Panc1 (cell line): ENCODE measurements around the gene CALCR. TPM values are rescaled to one million over a fixed set of nuclear protein-coding genes. Genes with fewer than 3 reads are reported as not detected.

Experiments used
- ATAC-seq: fragments of 200-7000 bp; cut with Tn5 transposase; 2 replicates; pipeline ENCODE4 v1.9.1; 2020; ENCODE audit warnings: mild to moderate bottlenecking, moderate library complexity
- BruUV-seq: library from RNA; stranded (reverse); fragments of 400-500 nt; replicated peaks from 2 replicates; lab custom pipeline; 2021; lab: Mats Ljungman, UMichigan
- CTCF ChIA-PET: fragments of 300-600 bp; sonication (Branson Sonifier 250); formaldehyde crosslinking; loops from one replicate; lab custom pipeline; 2022; ENCODE audit warnings: antibody characterized with exemption; lab: Charles Lee
- POLR2A ChIA-PET: fragments of 300-600 bp; sonication (Branson Sonifier 250); formaldehyde crosslinking; loops from one replicate; lab custom pipeline; 2022; ENCODE audit warnings: antibody characterized with exemption; lab: Charles Lee
- DNase-seq: peaks from one replicate; pipeline ENCODE4 v3.0.0-alpha.2; 2010; ENCODE audit warnings: low read depth, low spot score
- H3K27ac ChIP-seq: 2 replicates; pipeline ENCODE4 v1.5.1; 2011; ENCODE audit warnings: mild to moderate bottlenecking, low read length, inconsistent platforms
- H3K27me3 ChIP-seq: fragments of 200-500 bp; sonication (Bioruptor generic); 2 replicates; pipeline ENCODE4 v1.6.0; 2014; ENCODE audit warnings: low read length, inconsistent platforms; ENCODE audit not compliant: control insufficient read depth, insufficient read depth
- H3K36me3 ChIP-seq: fragments of 200-500 bp; sonication (Bioruptor generic); 2 replicates; pipeline ENCODE4 v1.5.1; 2014; ENCODE audit warnings: inconsistent platforms, mild to moderate bottlenecking, low read length, moderate library complexity; ENCODE audit not compliant: control insufficient read depth, insufficient read depth
- H3K4me1 ChIP-seq: 2 replicates; pipeline ENCODE4 v1.5.1; 2011; ENCODE audit warnings: inconsistent platforms, mild to moderate bottlenecking, low read length, moderate library complexity; ENCODE audit not compliant: control insufficient read depth, insufficient read depth
- H3K4me3 ChIP-seq, 2 experiments: 2 replicates each; pipeline ENCODE4 v1.5.1; 2011 to 2012; ENCODE audit warnings: low read depth in 2 of 2, low read length in 2 of 2, mild to moderate bottlenecking in 2 of 2, inconsistent platforms in 1 of 2, moderate library complexity in 1 of 2
- H3K9me3 ChIP-seq: fragments of 200-500 bp; sonication (Bioruptor generic); 2 replicates; pipeline ENCODE4 v1.5.1; 2014; ENCODE audit warnings: low read depth, mild to moderate bottlenecking, inconsistent platforms, low read length, moderate library complexity; ENCODE audit not compliant: control insufficient read depth, insufficient read depth
- CTCF ChIP-seq: fragments of 450-650 bp; IDR thresholded peaks from 2 replicates; pipeline ENCODE4 v1.5.1; 2017; ENCODE audit warnings: mild to moderate bottlenecking
- POLR2AphosphoS5 ChIP-seq: IDR thresholded peaks from 2 replicates; pipeline ENCODE4 v1.6.1; 2012; ENCODE audit warnings: mild to moderate bottlenecking, low read depth, low read length, moderate library complexity
- SIN3A ChIP-seq: IDR thresholded peaks from 2 replicates; pipeline ENCODE4 v1.6.1; 2012; ENCODE audit warnings: low read depth, mild to moderate bottlenecking, low read length, moderate library complexity, borderline replicate concordance; ENCODE audit not compliant: insufficient read depth
- TCF7L2 ChIP-seq: IDR thresholded peaks from 2 replicates; pipeline ENCODE4 v1.6.1; 2011; ENCODE audit warnings: mild to moderate bottlenecking, low read depth, low read length, inconsistent platforms
- in situ Hi-C: cut with HindIII; loops from 2 replicates; pipeline ENCODE4 v1.10.0; 2016; ENCODE audit warnings: low sequenced_read_pairs, low pct_unique_long_range_greater_than_20kb
- intact Hi-C: fragments of 100-400 bp; cut with micrococcal nuclease; formaldehyde crosslinking; loops from one replicate; pipeline ENCODE4 v1.10.0; 2022; ENCODE audit not compliant: unreplicated experiment
- total RNA-seq: library from RNA; stranded (reverse); gene quantifications from one replicate; pipeline ENCODE4 v1.2.1, GENCODE V29; 2021; ENCODE audit not compliant: unreplicated experiment
- TF ChIP-seq, protein P1 (sequence below), 2 experiments: IDR thresholded peaks; 2 replicates each; pipeline ENCODE4 v1.6.1; 2011 to 2012; ENCODE audit warnings: low read depth in 2 of 2, control low read depth in 1 of 2, low read length in 1 of 2, mild to moderate bottlenecking in 1 of 2, moderate library complexity in 1 of 2; ENCODE audit not compliant: insufficient read depth in 1 of 2

The CALCR gene
- total RNA-seq, 1 experiment from 2014 or later, result 0.10 TPM

GRCh38 chr7:93453262-93453661 lies 121.3 kb downstream of the CALCR start:
- Histone ChIP-seq H3K4me1 (no peaks in the 10 kb centered on the region), H3K9me3 (no peaks in the 10 kb centered on the region), H3K27me3 (peaks cover 3% of the 10 kb centered on the region; the same call in 1 of the 2 replicates), H3K27ac (no peak overlapping the region), H3K4me3 (no peak overlapping the region), H3K36me3 (no peaks in the 10 kb centered on the region)
- ChIA-PET CTCF (no interaction called here), POLR2A (no interaction called here)
- in situ Hi-C loops, result no loop called here
- no TSS peak for BruUV-seq
- TF ChIP-seq POLR2AphosphoS5 (no peak), SIN3A (no peak), TCF7L2 (no peak), CTCF (no peak)
- TF ChIP-seq, protein P1, sequence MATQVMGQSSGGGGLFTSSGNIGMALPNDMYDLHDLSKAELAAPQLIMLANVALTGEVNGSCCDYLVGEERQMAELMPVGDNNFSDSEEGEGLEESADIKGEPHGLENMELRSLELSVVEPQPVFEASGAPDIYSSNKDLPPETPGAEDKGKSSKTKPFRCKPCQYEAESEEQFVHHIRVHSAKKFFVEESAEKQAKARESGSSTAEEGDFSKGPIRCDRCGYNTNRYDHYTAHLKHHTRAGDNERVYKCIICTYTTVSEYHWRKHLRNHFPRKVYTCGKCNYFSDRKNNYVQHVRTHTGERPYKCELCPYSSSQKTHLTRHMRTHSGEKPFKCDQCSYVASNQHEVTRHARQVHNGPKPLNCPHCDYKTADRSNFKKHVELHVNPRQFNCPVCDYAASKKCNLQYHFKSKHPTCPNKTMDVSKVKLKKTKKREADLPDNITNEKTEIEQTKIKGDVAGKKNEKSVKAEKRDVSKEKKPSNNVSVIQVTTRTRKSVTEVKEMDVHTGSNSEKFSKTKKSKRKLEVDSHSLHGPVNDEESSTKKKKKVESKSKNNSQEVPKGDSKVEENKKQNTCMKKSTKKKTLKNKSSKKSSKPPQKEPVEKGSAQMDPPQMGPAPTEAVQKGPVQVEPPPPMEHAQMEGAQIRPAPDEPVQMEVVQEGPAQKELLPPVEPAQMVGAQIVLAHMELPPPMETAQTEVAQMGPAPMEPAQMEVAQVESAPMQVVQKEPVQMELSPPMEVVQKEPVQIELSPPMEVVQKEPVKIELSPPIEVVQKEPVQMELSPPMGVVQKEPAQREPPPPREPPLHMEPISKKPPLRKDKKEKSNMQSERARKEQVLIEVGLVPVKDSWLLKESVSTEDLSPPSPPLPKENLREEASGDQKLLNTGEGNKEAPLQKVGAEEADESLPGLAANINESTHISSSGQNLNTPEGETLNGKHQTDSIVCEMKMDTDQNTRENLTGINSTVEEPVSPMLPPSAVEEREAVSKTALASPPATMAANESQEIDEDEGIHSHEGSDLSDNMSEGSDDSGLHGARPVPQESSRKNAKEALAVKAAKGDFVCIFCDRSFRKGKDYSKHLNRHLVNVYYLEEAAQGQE (IDR thresholded peaks at IDR 0.05; ENCODE audit: insufficient read depth in 1 of 2, low read depth in 2 of 2, low read length in 1 of 2), result no peak
- ATAC-seq (no peak), DNase-seq (no peak)
- intact Hi-C loops, result no loop called here

DNA sequence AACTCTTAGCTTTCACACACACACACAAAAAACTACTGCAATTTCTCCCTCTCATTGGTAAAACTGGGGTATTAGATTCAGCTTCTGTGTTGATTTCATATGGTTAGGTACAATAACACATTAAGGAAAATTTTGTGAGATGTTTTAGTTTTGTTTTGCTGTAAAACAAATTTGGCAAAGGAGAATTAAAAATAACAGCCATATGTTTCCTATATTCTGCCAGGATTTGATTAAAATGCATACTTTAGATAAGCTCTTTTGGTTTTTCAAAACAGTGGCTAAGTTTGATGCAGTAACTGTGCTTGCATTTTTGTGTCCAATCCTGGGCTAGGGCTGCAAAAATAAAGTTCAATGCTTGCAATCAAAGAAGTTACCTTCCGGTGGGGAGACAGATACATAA lies 126.3 kb downstream of the CALCR start:
- H3K36me3 ChIP-seq, result no peaks in the 10 kb centered on the region
- no peak overlapping the region for H3K4me3 ChIP-seq
- POLR2A ChIA-PET, result no interaction called here
- DNase-seq (no peak), ATAC-seq (no peak)
- CTCF ChIA-PET, result no interaction called here
- no peaks in the 10 kb centered on the region for H3K4me1 ChIP-seq
- intact Hi-C loops (no loop called here), in situ Hi-C loops (no loop called here)
- no peaks in the 10 kb centered on the region for H3K9me3 ChIP-seq
- BruUV-seq, result no TSS peak
- peaks cover 1% of the 10 kb centered on the region; the same call in 1 of the 2 replicates for H3K27me3 ChIP-seq
- no peak overlapping the region for H3K27ac ChIP-seq
- TF ChIP-seq, protein P1 (IDR thresholded peaks at IDR 0.05; ENCODE audit: insufficient read depth in 1 of 2, low read depth in 2 of 2, low read length in 1 of 2), result no peak
- no peak for TF ChIP-seq SIN3A
- no peak for TF ChIP-seq CTCF
- no peak for TF ChIP-seq POLR2AphosphoS5
- no peak for TF ChIP-seq TCF7L2
